BLaER1 (cell line): Measurements from ENCODE around the gene USP24.
A peak's percentile ranks its signal among the peaks of the same experiment; 100 is the strongest.

Experiments
- H3K27ac ChIP-seq: shearing (Covaris generic); formaldehyde crosslinking; 2 replicates; pipeline ENCODE4 v1.8.1; 2022
- H3K27me3 ChIP-seq: shearing (Covaris generic); formaldehyde crosslinking; 2 replicates; pipeline ENCODE4 v1.8.1; 2022
- H3K36me3 ChIP-seq: shearing (Covaris generic); formaldehyde crosslinking; 2 replicates; pipeline ENCODE4 v1.8.1; 2022
- H3K4me1 ChIP-seq: shearing (Covaris generic); formaldehyde crosslinking; 2 replicates; pipeline ENCODE4 v1.8.1; 2022
- H3K4me2 ChIP-seq: shearing (Covaris generic); formaldehyde crosslinking; 2 replicates; pipeline ENCODE4 v1.8.1; 2022
- H3K4me3 ChIP-seq: shearing (Covaris generic); formaldehyde crosslinking; 2 replicates; pipeline ENCODE4 v1.8.1; 2022
- H3K9ac ChIP-seq: shearing (Covaris generic); formaldehyde crosslinking; 2 replicates; pipeline ENCODE4 v1.8.1; 2022
- H3K9me3 ChIP-seq: shearing (Covaris generic); formaldehyde crosslinking; 2 replicates; pipeline ENCODE4 v1.8.1; 2022
- H4K20me1 ChIP-seq: shearing (Covaris generic); formaldehyde crosslinking; 2 replicates; pipeline ENCODE4 v1.8.1; 2022
- Cebpa-rat ChIP-seq: shearing (Covaris generic); IDR thresholded peaks from 2 replicates; pipeline ENCODE4 v1.8.1; 2022

Gene USP24

GRCh38 chr1:55190109-55190508, 25.1 kb downstream of the USP24 start:
- Histone ChIP-seq H3K36me3 (peaks cover 54% of the 10 kb centered on the region), H4K20me1 (peaks cover 90% of the 10 kb centered on the region), H3K4me2 (no peak overlapping the region), H3K4me3 (no peak overlapping the region), H3K9ac (no peak overlapping the region), H3K27ac (no peak overlapping the region), H3K9me3 (peaks cover 30% of the 10 kb centered on the region), H3K27me3 (no peaks in the 10 kb centered on the region), H3K4me1 (peaks cover 5% of the 10 kb centered on the region; the same call in 1 of the 2 replicates)
- TF ChIP-seq Cebpa-rat: no peak

GRCh38 chr1:55188909-55189308, 26.3 kb downstream of the USP24 start:
- peaks cover 55% of the 10 kb centered on the region for H3K36me3 ChIP-seq
- no peak overlapping the region for H3K9ac ChIP-seq
- peaks cover 90% of the 10 kb centered on the region for H4K20me1 ChIP-seq
- peaks cover 42% of the 10 kb centered on the region for H3K9me3 ChIP-seq
- H3K27me3 ChIP-seq: no peaks in the 10 kb centered on the region
- no peak overlapping the region for H3K27ac ChIP-seq
- no peak overlapping the region for H3K4me2 ChIP-seq
- H3K4me3 ChIP-seq: no peak overlapping the region
- TF ChIP-seq Cebpa-rat: no peak
- no peaks in the 10 kb centered on the region for H3K4me1 ChIP-seq

DNA sequence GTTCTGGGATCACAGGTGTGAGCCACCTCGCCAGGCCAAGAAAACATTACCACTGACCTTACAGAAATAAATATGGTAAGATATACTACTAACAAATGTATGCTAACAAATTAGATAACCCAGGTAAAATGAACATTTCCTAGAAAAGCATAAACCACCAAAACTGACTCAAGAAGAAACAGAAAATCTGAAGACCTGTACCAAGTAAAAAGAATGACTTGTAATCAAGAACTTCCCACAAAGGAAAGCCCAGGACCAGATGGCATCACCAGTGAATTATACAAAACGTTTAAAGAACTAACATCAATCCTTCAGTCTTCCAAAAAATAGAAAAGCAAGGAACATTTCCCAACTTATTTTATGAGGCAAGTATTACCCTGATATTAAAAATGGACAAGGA, 29.3 kb downstream of the USP24 start:
- Histone ChIP-seq H3K4me2 (no peak overlapping the region), H4K20me1 (peaks cover 86% of the 10 kb centered on the region), H3K27me3 (no peaks in the 10 kb centered on the region), H3K27ac (no peak overlapping the region), H3K9me3 (peaks cover 55% of the 10 kb centered on the region), H3K4me3 (no peak overlapping the region), H3K36me3 (peaks cover 62% of the 10 kb centered on the region), H3K4me1 (no peaks in the 10 kb centered on the region), H3K9ac (no peak overlapping the region)
- no peak for TF ChIP-seq Cebpa-rat

DNA sequence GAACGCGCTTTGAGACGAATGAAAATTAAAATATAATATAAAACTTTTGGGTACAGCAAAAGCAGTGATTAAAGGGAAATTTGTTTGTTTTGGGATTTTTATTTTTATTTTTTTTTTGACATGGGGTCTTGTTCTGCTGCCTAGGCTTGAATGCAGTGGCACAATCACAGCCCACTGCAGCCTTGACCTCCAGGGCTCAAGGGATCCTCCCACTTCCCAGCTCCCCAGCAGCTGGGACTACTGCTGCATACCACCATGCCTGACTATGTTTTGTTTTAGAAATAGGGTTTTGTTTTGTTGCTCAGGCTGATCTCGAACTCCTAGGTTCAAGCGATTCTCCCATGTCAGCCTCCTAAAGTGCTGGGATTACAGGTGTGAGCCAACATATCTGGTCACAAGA, 30.3 kb downstream of the USP24 start:
- Histone ChIP-seq H3K36me3 (peaks cover 54% of the 10 kb centered on the region), H3K4me1 (peaks cover 8% of the 10 kb centered on the region), H3K9me3 (peaks cover 55% of the 10 kb centered on the region), H3K9ac (no peak overlapping the region), H3K27me3 (no peaks in the 10 kb centered on the region), H3K27ac (no peak overlapping the region), H4K20me1 (peaks cover 86% of the 10 kb centered on the region), H3K4me3 (no peak overlapping the region), H3K4me2 (no peak overlapping the region)
- no peak for TF ChIP-seq Cebpa-rat

DNA sequence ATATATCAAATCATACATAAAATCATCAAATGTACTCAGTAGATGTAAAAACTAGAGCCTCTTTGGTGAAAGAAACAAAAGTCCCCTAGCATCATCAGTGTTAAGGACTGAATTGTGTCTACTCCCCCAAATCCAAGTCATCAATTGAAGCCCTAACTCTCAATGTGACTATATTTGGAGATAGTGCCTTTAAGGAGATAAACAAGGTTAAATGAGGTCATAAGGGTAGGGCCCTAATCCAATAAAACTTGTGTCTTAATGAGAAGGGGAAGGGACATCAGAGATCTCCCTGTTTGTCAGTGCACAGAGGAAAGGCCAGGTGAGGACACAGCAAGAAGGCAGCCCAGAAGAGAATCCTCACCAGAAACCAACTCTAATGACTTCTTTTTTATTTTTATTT, 33.5 kb downstream of the USP24 start:
- no peak overlapping the region for H3K4me2 ChIP-seq
- H3K4me1 ChIP-seq: peaks cover 8% of the 10 kb centered on the region
- peaks cover 41% of the 10 kb centered on the region for H3K9me3 ChIP-seq
- H3K9ac ChIP-seq: no peak overlapping the region
- H4K20me1 ChIP-seq: peaks cover 95% of the 10 kb centered on the region
- TF ChIP-seq Cebpa-rat: no peak
- no peaks in the 10 kb centered on the region for H3K27me3 ChIP-seq
- no peak overlapping the region for H3K27ac ChIP-seq
- H3K36me3 ChIP-seq: peaks cover 63% of the 10 kb centered on the region
- H3K4me3 ChIP-seq: no peak overlapping the region

- Histone ChIP-seq H3K4me3 (no peak overlapping the region), H3K4me1 (peaks cover 8% of the 10 kb centered on the region), H3K9me3 (peaks cover 26% of the 10 kb centered on the region), H4K20me1 (peaks cover 86% of the 10 kb centered on the region), H3K27ac (no peak overlapping the region), H3K36me3 (peaks cover 63% of the 10 kb centered on the region), H3K27me3 (no peaks in the 10 kb centered on the region), H3K4me2 (peak overlapping the region; percentile 4), H3K9ac (no peak overlapping the region)
- TF ChIP-seq Cebpa-rat: no peak
These were observed 35.0 kb downstream of the USP24 start for GRCh38 chr1:55180075-55180670.

DNA sequence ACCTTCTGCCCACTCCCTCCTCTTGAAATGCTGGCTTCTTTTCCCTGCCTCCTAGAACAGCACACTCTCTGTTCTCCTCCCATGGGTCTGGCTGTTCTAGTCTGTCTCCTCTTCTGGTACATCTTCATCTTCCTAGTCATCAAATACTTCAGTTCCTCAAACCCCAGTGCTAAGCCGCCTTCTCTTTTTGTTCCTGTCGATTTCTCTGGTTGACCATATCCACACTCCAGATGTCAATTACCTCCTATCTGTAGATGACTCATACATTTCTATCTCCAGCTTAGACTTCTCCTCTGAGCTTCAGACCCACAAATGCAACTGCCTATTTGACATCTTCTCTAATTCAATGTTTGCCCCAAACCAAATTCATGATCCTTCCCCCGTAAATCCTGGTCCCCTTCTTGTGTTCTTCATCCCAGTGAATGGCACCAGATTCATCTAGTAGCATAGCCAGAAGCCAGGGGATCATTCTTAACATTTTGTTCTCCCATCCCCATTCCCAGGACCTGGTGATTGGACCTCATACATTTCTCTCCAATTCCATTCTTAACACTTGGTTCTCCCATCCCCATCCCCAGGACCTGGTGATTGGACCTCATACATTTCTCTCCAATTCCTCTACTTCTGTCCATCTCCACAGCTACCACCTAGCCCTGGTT, 35.9 kb downstream of the USP24 start:
- Histone ChIP-seq H3K4me2 (no peak overlapping the region), H3K27ac (no peak overlapping the region), H3K36me3 (peaks cover 57% of the 10 kb centered on the region), H3K27me3 (no peaks in the 10 kb centered on the region), H3K9ac (no peak overlapping the region), H4K20me1 (peaks cover 82% of the 10 kb centered on the region), H3K9me3 (peaks cover 17% of the 10 kb centered on the region), H3K4me3 (no peak overlapping the region), H3K4me1 (peaks cover 8% of the 10 kb centered on the region)
- TF ChIP-seq Cebpa-rat: no peak

- peaks cover 41% of the 10 kb centered on the region for H4K20me1 ChIP-seq
- H3K9me3 ChIP-seq: no peaks in the 10 kb centered on the region
- TF ChIP-seq Cebpa-rat: no peak
- peaks cover 72% of the 10 kb centered on the region for H3K36me3 ChIP-seq
- H3K27me3 ChIP-seq: no peaks in the 10 kb centered on the region
- H3K9ac ChIP-seq: no peak overlapping the region
- no peak overlapping the region for H3K4me2 ChIP-seq
- no peak overlapping the region for H3K4me3 ChIP-seq
- no peaks in the 10 kb centered on the region for H3K4me1 ChIP-seq
- H3K27ac ChIP-seq: no peak overlapping the region
These were observed 42.5 kb downstream of the USP24 start for GRCh38 chr1:55172687-55173086.

GRCh38 chr1:55172272-55172671, 42.9 kb downstream of the USP24 start:
- peaks cover 75% of the 10 kb centered on the region for H3K36me3 ChIP-seq
- TF ChIP-seq Cebpa-rat: no peak
- no peak overlapping the region for H3K4me2 ChIP-seq
- no peak overlapping the region for H3K9ac ChIP-seq
- H3K27me3 ChIP-seq: no peaks in the 10 kb centered on the region
- peaks cover 37% of the 10 kb centered on the region for H4K20me1 ChIP-seq
- H3K4me3 ChIP-seq: no peak overlapping the region
- no peaks in the 10 kb centered on the region for H3K9me3 ChIP-seq
- no peaks in the 10 kb centered on the region for H3K4me1 ChIP-seq
- no peak overlapping the region for H3K27ac ChIP-seq

GRCh38 chr1:55171694-55172093, 43.5 kb downstream of the USP24 start:
- H3K27ac ChIP-seq: no peak overlapping the region
- no peak for TF ChIP-seq Cebpa-rat
- no peaks in the 10 kb centered on the region for H3K27me3 ChIP-seq
- H3K4me3 ChIP-seq: no peak overlapping the region
- H3K9ac ChIP-seq: no peak overlapping the region
- peaks cover 31% of the 10 kb centered on the region; the same call in 1 of the 2 replicates for H4K20me1 ChIP-seq
- no peak overlapping the region for H3K4me2 ChIP-seq
- H3K36me3 ChIP-seq: peaks cover 75% of the 10 kb centered on the region
- H3K9me3 ChIP-seq: no peaks in the 10 kb centered on the region
- no peaks in the 10 kb centered on the region for H3K4me1 ChIP-seq
